PC-9 (cell line): ENCODE measurements around the gene GRK7. TPM values are rescaled to one million over a fixed set of nuclear protein-coding genes. Genes with fewer than 3 reads are reported as not detected.

Experiments used
- BruUV-seq: library from RNA; stranded (reverse); fragments of 400-500 nt; replicated peaks from 2 replicates; lab custom pipeline; 2021; lab: Mats Ljungman, UMichigan
- CTCF ChIA-PET: fragments of 300-600 bp; sonication (Branson Sonifier 250); formaldehyde crosslinking; loops from one replicate; lab custom pipeline; 2022; ENCODE audit warnings: antibody characterized with exemption; lab: Charles Lee
- POLR2A ChIA-PET: fragments of 300-600 bp; sonication (Branson Sonifier 250); formaldehyde crosslinking; loops from one replicate; lab custom pipeline; 2022; ENCODE audit warnings: antibody characterized with exemption; ENCODE audit not compliant: unreplicated experiment; lab: Charles Lee
- DNase-seq, 2 experiments: peaks; one replicate each; pipeline versions ENCODE4 v3.0.0 to v3.0.0-alpha.2; 2015 to 2022; ENCODE audit warnings: mixed read lengths in 1 of 2
- H2AFZ ChIP-seq: fragments of 200-600 bp; sonication (generic); 2 replicates; pipeline ENCODE4 v1.8.1; 2017; ENCODE audit warnings: antibody characterized with exemption
- H3F3A ChIP-seq: fragments of 200-600 bp; sonication (generic); 2 replicates; pipeline ENCODE4 v1.8.1; 2017; ENCODE audit warnings: antibody characterized with exemption, mild to moderate bottlenecking, low read depth; ENCODE audit not compliant: insufficient read depth
- H3K27ac ChIP-seq: fragments of 200-600 bp; sonication (generic); 2 replicates; pipeline ENCODE4 v1.6.1; 2016; ENCODE audit warnings: mixed run types
- H3K27me3 ChIP-seq: fragments of 200-600 bp; sonication (generic); 2 replicates; pipeline ENCODE4 v1.6.1; 2016; ENCODE audit warnings: low read depth, mixed run types; ENCODE audit not compliant: insufficient read depth
- H3K36me3 ChIP-seq: fragments of 200-600 bp; sonication (generic); 2 replicates; pipeline ENCODE4 v1.6.1; 2016; ENCODE audit warnings: low read depth, mixed run types
- H3K4me1 ChIP-seq: fragments of 200-600 bp; sonication (generic); replicated peaks from 2 replicates; pipeline ENCODE4 v1.6.1; 2016; ENCODE audit warnings: mixed run types; ENCODE audit not compliant: insufficient read depth
- H3K4me2 ChIP-seq: fragments of 200-600 bp; sonication (generic); 2 replicates; pipeline ENCODE4 v1.6.1; 2017; ENCODE audit warnings: mixed run types
- H3K4me3 ChIP-seq: fragments of 200-600 bp; sonication (generic); 2 replicates; pipeline ENCODE4 v1.6.1; 2016; ENCODE audit warnings: mixed run types
- H3K79me2 ChIP-seq: fragments of 200-600 bp; sonication (generic); 2 replicates; pipeline ENCODE4 v1.6.1; 2017; ENCODE audit warnings: low read depth, mixed run types
- H3K9me2 ChIP-seq: fragments of 200-600 bp; sonication (generic); 2 replicates; pipeline ENCODE4 v1.8.1; 2017; ENCODE audit warnings: mild to moderate bottlenecking; ENCODE audit not compliant: insufficient read depth
- H3K9me3 ChIP-seq: fragments of 200-600 bp; sonication (generic); 2 replicates; pipeline ENCODE4 v1.8.1; 2016; ENCODE audit warnings: low read depth; ENCODE audit not compliant: insufficient read depth
- H4K20me1 ChIP-seq: fragments of 200-600 bp; sonication (generic); 2 replicates; pipeline ENCODE4 v1.8.1; 2017; ENCODE audit not compliant: insufficient read depth
- EZH2 ChIP-seq: fragments of 200-600 bp; sonication (generic); IDR thresholded peaks from 2 replicates; pipeline ENCODE4 v1.8.0; 2017; ENCODE audit warnings: antibody characterized with exemption, low read depth
- intact Hi-C: fragments of 100-400 bp; cut with micrococcal nuclease; formaldehyde crosslinking; loops from one replicate; pipeline ENCODE4 v1.10.0; 2022; ENCODE audit not compliant: unreplicated experiment
- total RNA-seq: library from RNA; stranded (reverse); gene quantifications from 2 replicates; pipeline ENCODE4 v1.2.3, GENCODE V29; 2021
- TF ChIP-seq, protein P1 (sequence below): fragments of 200-600 bp; sonication (generic); conservative IDR thresholded peaks from 2 replicates; pipeline ENCODE4 v1.6.1; 2017; ENCODE audit warnings: mixed run types, antibody characterized with exemption, mild to moderate bottlenecking, moderate library complexity

Gene GRK7
- total RNA-seq, 1 experiment from 2014 or later = not detected

DNA sequence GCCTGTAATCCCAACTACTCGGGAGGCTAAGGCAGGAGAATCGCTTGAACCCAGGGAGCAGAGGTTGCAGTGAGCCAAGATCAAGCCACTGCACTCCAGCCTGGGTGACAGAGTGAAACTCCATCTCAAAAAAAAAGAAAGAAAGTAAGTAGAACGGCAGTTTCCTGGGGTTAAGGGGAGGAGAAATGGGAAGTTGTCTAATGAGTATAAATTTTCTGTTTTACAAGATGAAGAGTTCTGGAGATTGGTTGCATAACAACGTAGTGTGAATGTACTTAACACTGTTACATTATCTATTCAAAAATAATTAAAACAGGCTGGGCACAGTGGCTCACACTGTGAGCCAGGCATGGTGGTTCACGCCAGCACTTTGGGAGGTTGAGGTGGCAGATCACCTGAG, 45.4 kb downstream of the GRK7 start:
- no peaks in the 10 kb centered on the region for H4K20me1 ChIP-seq
- POLR2A ChIA-PET = no interaction called here
- no peaks in the 10 kb centered on the region for H3K4me1 ChIP-seq
- no peak overlapping the region for H3K27ac ChIP-seq
- H3K4me3 ChIP-seq = no peak overlapping the region
- H2AFZ ChIP-seq = no peak overlapping the region
- no TSS peak for BruUV-seq
- H3K9me2 ChIP-seq = no peaks in the 10 kb centered on the region; the same call in 1 of the 2 replicates
- H3K79me2 ChIP-seq = no peaks in the 10 kb centered on the region
- CTCF ChIA-PET = no interaction called here
- no peak for DNase-seq
- no peaks in the 10 kb centered on the region for H3K36me3 ChIP-seq
- H3K9me3 ChIP-seq = no peaks in the 10 kb centered on the region
- intact Hi-C loops = no loop called here
- H3K4me2 ChIP-seq = no peak overlapping the region
- no peak for TF ChIP-seq EZH2
- TF ChIP-seq, protein P1, sequence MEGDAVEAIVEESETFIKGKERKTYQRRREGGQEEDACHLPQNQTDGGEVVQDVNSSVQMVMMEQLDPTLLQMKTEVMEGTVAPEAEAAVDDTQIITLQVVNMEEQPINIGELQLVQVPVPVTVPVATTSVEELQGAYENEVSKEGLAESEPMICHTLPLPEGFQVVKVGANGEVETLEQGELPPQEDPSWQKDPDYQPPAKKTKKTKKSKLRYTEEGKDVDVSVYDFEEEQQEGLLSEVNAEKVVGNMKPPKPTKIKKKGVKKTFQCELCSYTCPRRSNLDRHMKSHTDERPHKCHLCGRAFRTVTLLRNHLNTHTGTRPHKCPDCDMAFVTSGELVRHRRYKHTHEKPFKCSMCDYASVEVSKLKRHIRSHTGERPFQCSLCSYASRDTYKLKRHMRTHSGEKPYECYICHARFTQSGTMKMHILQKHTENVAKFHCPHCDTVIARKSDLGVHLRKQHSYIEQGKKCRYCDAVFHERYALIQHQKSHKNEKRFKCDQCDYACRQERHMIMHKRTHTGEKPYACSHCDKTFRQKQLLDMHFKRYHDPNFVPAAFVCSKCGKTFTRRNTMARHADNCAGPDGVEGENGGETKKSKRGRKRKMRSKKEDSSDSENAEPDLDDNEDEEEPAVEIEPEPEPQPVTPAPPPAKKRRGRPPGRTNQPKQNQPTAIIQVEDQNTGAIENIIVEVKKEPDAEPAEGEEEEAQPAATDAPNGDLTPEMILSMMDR = no peak
- H3K27me3 ChIP-seq = no peaks in the 10 kb centered on the region
- no peaks in the 10 kb centered on the region for H3F3A ChIP-seq

DNA sequence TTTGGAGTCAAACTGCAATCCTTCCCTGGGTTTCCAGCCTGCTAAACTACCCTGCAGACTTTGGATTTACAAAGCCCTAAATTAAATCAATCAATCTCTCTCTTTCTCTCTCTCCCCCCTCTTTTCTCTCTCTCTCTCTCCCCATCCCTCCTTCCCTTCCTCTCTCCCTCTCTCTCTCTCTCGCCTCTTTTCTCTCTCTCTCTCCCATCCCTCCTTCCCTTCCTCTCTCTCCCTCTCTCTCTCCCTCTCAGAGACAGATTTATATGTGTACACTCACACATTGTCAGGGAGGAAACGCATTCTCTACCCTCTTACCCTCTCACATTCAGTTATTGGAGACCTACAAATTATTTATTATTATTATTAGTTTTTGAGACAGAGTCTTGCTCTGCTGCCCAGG, 47.0 kb downstream of the GRK7 start:
- Histone ChIP-seq H3K79me2 (no peaks in the 10 kb centered on the region), H3F3A (no peaks in the 10 kb centered on the region), H4K20me1 (no peaks in the 10 kb centered on the region), H3K4me2 (no peak overlapping the region), H3K4me3 (no peak overlapping the region), H2AFZ (no peak overlapping the region), H3K36me3 (no peaks in the 10 kb centered on the region), H3K27ac (no peak overlapping the region), H3K9me3 (no peaks in the 10 kb centered on the region), H3K9me2 (no peaks in the 10 kb centered on the region; the same call in 1 of the 2 replicates), H3K27me3 (no peaks in the 10 kb centered on the region), H3K4me1 (no peaks in the 10 kb centered on the region)
- DNase-seq = no peak
- CTCF ChIA-PET = no interaction called here
- intact Hi-C loops = no loop called here
- no TSS peak for BruUV-seq
- TF ChIP-seq, protein P1 = no peak
- TF ChIP-seq EZH2 = no peak
- POLR2A ChIA-PET = no interaction called here

DNA sequence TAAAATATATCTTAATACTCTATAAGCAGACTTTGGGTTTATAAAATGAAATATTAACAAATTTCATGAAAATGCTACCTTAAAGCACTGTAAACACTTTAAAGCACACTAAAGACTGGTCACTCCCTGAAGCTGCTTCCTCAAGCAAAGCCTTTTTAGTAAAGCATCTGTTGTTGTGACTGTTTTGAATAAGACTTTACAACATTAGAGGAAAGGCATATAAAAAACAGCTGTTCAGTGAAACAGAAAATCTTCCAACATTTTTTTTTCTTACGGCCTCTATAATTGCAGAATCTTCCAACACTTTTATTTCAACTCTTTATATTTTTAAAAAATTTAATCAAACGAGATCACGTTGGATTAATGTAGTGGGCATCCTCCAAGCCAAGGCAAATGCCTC, 48.1 kb downstream of the GRK7 start:
- no peaks in the 10 kb centered on the region; the same call in 1 of the 2 replicates for H3K9me3 ChIP-seq
- no peaks in the 10 kb centered on the region for H3F3A ChIP-seq
- no TSS peak for BruUV-seq
- H3K4me2 ChIP-seq = no peak overlapping the region
- POLR2A ChIA-PET = interaction anchor here (0.6 to 0.8 kb wide), 2 partner anchors 18 to 82 kb away, joined by 3 to 17 read pairs; no protein-coding TSS in a partner anchor
- DNase-seq = no peak
- no peaks in the 10 kb centered on the region for H3K79me2 ChIP-seq
- TF ChIP-seq, protein P1 = no peak
- TF ChIP-seq EZH2 = no peak
- no peaks in the 10 kb centered on the region for H3K36me3 ChIP-seq
- no peak overlapping the region for H3K4me3 ChIP-seq
- CTCF ChIA-PET = no interaction called here
- no peaks in the 10 kb centered on the region for H4K20me1 ChIP-seq
- no peak overlapping the region for H2AFZ ChIP-seq
- H3K27me3 ChIP-seq = no peaks in the 10 kb centered on the region
- intact Hi-C loops = no loop called here
- no peaks in the 10 kb centered on the region for H3K4me1 ChIP-seq
- H3K9me2 ChIP-seq = no peaks in the 10 kb centered on the region
- H3K27ac ChIP-seq = no peak overlapping the region
